ENCODE data around the gene GOLGA8A.
"Not testable (repeated sequence)": the region's sequence is repeated elsewhere in the genome, so short reads cannot be mapped to it uniquely, and the experiment has no call there.

The GOLGA8A gene, protein sequence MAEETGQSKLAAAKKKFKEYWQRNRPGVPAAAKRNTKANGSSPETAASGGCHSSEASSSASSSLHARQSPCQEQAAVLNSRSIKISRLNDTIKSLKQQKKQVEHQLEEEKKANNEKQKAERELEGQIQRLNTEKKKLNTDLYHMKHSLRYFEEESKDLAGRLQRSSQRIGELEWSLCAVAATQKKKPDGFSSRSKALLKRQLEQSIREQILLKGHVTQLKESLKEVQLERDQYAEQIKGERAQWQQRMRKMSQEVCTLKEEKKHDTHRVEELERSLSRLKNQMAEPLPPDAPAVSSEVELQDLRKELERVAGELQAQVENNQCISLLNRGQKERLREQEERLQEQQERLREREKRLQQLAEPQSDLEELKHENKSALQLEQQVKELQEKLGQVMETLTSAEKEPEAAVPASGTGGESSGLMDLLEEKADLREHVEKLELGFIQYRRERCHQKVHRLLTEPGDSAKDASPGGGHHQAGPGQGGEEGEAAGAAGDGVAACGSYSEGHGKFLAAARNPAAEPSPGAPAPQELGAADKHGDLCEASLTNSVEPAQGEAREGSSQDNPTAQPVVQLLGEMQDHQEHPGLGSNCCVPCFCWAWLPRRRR

DNA sequence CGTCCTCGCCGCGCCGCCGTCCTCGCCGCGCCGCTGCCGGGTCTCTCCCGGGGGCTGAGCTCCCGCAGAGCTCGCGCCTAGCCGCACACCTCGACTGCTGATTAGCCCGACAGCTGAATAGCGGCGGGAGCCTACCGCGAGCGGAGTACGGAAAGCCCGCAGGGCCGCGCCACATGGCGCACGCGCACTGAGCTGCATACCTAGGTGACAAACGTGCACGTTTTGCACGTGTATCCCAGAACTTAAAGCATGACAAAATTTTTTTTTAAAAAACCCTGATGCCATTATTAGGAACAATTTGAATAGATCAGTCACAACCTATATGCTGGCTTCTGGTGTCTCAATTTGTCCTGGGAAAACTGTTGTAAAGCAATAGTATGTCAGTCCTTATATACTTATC lies at the start of gene GOLGA8A:
Gene GOLGA8A (minus strand): TSS at position 122 of the 400 bp plus-strand sequence. CDS start 48,117 bp downstream, outside the sequence.
- no peak for DNase-seq (ENCODE audit: low read depth)

DNA sequence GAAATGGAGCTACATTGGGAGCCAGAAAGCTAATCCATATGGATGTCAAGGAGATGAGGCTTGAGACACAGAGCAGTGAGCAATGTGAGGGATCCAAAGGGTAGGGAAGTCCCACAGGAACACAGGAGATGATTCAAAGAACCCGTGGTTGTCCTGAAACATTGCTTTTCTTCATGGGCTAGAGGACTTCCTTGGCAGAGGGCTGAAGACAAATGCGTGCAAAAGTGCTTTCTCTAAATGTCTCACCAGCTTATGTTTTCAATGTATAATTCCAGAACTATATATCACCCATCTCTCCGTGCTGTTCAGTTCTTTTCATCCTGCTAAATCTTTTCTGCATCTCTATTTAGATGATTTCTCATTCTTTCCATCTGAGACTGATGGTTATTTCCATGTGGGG lies 46.0 kb upstream of the GOLGA8A start:
- no peak for DNase-seq (ENCODE audit: low read depth)

DNA sequence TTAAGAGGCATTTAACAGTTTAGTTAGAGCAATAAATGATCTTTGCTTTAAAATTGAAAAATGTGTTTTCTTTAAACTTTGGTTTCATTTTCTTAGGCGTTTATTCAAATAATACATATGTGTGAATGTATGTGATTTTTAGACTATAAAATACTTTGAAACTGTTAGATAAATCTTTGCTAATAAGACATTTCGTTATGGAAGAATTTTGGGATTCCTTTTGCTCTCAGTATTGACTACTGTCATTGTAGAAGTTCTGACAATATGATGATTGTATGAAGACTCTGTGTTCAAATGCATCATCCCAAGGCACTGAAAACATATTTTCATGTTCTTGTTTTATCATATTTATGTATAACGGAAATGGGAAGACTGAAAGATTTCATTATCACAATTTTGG lies 43.8 kb upstream of the GOLGA8A start:
- no peak for DNase-seq (ENCODE audit: low read depth)

DNA sequence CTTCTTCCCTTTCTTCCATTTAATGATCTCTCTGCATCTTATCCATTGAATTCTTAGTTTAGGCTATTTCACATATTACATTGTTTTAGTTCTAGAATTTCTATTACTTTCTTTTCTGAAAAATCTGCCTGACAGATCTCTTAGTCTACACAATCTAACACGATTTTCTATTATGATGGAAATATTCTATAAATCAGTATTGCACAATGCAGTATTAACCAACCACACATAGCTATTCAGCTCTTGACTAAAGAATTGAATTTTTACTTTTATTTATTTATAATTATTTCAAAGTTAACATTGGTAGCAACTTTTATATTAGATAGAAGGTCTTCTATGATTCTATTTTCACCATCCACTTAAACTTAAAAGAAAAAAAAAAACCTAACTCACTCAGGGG lies 36.2 kb upstream of the GOLGA8A start:
- DNase-seq (ENCODE audit: low read depth), result no peak

DNA sequence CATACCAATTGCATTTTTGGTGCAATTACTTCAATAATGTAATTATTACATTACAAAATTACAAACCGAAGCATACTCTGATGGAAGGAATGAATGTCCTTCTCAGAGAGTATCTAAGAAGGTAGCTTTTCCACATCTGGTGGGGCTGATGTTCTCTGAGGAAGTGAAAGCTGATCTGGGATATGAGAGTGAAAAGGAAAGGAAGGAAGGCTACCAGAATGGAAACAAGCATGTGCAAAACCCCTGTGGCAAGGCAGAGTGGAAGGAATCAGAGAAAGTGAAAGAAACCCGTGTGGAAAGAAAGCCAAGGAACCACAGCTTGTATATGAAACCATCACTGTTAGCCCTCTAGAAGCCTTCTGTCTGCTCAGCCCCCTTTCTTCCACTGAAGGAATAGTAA lies 35.3 kb upstream of the GOLGA8A start:
- no peak for DNase-seq (ENCODE audit: low read depth)

DNA sequence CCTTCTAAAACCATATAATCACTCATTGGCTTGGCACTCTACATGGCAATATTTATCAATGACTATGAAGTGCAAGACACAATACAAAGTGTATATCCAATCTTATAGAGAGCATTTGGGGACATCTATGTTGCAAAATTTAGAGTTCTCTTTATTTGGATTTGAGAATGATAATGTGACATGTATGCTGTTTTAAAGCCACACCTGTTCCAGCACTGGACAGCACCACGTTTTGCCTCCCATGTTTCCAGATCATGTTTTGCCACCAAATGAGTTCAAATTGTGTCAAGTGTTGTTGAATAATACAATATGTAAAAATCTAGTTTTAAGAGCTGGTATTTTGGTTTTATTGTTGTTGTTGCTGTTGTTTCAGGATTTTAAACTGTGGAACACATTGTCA lies 33.3 kb upstream of the GOLGA8A start:
- no peak for DNase-seq (ENCODE audit: low read depth)

DNA sequence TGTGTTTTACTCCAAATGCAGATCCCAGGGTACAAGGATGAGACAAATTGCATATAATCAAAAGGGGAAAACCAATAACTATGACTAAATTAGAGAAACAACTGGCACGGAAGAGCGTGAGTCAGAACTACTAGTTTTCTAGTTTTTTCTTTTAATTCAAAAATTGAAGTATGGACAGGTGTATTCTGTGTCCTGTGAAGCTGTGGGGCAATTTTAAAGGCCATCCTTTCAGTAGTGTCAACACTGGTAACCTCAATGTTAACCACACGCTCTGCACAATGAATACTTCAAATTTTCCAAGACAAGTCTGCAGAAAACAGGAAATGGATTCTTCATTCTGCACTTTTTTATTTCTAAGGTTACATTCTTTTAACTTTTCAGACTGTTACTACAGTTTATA lies 32.5 kb upstream of the GOLGA8A start:
- no peak for DNase-seq (ENCODE audit: low read depth)

DNA sequence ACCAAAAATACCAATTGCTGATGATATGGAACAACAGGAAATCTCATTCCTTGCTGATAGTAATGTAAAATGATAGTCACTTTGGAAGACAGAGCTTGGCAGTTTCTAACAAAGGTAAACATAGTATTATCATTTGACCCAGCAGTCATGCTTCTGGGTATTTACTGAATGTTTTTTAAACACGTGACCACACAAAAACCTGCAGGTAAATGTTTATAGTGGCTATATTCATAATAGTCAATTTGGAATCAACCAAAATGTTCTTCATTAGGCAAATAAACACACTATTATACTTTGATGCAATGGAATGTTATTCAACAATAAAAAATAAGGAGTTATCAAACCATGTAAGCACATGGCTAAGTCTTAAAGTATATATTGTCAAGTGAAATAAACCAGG lies 24.1 kb upstream of the GOLGA8A start:
- DNase-seq (ENCODE audit: low read depth), result no peak

DNA sequence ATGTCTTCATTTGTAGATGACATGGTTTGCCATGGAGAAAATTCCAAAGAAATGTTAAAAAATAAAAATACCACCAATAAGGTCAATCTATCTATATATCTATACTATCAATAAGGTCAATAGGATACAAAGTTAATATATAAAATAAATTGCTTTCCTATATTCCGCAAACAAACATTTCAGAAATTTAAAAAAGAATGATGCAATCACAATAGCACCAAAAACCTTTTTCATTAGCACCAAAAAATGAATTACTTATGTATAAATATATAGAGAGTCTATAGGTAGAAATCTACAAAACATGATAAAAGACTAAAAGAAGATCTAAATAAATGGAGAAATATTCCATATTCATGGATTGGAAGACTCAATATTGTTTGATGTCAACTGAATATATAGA lies 22.8 kb upstream of the GOLGA8A start:
- no peak for DNase-seq (ENCODE audit: low read depth)

DNA sequence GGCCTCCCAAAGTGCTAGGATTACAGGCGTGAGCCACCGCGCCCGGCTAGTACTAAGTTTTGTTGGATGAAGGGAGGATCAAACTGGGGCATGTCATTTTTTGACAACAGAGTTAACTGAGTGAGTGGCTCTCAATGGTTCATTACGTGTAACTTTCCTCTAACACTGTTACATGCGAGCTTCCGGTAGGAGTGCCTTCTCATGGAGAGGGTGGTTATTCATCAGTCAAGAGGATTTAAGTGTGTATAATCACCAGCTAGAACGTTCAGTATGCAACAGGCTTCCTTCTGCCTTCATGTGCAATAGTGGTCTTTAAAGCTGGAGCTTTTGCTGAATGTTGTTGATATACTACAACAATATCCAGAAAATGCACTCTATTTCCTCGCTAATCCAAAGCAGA lies 19.1 kb upstream of the GOLGA8A start:
- no peak for DNase-seq (ENCODE audit: low read depth)

DNA sequence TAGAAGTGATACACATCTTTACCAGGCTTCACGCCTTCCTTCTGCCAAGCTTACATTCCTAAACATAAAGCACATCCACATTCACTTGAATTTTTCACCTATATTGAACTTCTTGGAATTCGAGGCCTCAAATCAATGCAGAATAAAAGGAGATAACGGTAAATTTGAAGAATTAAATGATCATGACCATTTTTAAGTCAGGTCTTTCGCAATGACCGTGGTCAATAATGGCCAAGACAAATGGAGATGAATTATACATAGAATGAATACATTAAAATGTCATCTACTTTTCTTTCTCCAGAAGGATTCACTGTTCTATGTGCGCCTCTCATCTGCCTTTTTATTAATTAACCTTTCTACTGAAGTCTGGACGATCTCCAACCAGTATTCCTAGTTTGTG lies 5.3 kb upstream of the GOLGA8A start:
- DNase-seq (ENCODE audit: low read depth), result no peak

DNA sequence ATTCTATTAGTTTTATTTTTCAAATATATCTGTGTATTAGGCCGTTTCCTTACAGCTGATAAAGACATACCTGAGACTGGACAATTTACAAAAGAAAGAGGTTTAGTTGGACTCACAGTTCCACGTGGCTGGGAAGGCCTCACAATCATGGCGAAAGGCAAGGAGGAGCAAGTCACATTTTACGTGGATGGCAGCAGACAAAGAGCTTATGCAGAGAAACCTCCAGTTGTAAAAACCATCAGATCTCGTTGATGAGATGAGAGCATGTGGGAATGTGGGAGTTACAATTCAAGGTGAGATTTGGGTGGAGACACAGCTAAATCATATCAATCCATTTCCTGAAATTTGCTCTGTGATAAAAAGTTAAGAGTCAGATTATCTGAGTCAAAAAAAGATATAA lies 2.3 kb upstream of the GOLGA8A start:
- no peak for DNase-seq (ENCODE audit: low read depth)

DNA sequence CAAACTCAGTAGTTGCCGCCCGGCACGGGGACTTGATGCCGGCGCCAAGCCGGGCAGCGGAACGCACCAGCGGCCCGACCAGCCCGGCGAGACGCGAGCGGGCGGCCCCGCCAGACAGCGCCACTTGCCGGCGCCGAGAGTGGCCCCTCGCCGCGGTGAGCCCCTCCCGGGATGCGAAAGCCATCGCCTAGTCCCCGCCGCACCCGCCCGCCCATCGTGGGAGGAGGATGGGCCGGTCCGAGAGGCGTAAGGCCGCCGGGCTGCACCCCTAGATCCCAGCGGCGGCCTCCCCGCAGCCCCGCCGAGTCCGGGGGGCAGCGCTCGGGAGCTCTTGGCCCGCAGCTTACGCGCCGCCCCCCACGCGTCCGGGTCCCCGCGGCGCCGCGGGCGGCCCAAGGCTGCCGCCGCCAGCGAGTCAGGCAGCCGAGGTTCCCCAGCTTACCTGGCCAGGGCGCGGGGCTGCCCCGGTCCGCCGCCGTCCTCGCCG lies 609 bp downstream of the GOLGA8A start:
- no peak for DNase-seq (ENCODE audit: low read depth)

DNA sequence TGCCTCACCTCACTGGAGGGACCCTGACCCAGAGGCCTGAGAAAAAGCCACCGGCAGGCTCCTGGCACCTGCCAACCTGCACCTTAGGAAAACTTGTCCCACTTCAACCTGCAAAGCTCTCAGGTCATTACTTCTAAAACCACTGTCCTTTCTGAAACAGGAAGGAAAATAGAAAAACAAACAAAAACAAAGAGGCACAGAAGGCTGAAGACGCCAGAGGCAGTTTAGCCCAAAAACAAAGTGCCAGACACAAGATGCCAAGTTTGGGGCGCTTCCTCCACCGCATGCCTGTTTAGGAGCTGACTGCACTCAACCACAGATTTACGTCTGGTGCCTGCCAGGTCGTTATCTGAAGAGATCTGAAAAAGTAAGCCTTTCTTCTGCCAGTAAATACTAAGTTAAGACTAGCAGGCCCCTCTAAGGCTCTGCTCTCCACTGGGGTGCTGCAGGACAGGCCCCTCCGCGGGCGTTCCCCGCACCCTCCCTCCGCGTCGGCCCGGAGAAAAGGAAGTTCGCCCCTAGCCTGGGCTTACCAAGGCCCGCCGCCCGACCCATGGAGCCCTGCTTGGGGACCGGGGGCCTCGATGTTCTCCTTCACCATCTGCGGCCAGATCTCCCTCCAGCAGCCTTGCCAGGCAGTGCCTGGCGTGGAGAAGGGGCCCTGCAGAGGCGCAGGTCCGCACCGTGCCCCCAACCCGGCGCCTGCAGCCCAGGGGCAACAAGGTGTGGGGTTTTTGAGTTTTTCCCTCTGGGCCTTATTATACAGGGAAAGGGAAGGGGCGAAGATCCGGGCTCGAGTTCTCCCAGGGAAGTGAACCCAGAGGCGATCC lies 1.3 kb downstream of the GOLGA8A start:
- no peak for DNase-seq (ENCODE audit: low read depth)

DNA sequence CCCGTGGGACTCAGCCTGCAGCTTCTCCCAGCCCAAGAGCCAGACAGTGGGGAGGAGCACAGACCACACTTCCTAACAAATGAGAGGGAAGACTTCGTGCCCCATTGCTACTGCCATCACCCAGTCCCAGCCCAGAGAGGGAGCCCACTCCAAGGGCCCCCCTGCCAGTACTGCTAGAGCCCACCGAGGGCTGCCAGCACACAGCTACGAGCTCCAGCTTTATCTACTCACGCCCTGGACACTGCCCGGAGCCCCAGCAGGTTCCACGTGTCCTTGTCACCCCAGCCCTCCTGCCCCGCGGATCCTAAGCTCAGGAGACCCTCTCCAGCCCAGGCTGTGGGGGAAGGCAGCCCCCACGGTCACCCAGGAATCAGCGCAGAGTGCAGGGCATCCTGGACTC lies 1.9 kb downstream of the GOLGA8A start:
- DNase-seq (ENCODE audit: low read depth), result no peak

DNA sequence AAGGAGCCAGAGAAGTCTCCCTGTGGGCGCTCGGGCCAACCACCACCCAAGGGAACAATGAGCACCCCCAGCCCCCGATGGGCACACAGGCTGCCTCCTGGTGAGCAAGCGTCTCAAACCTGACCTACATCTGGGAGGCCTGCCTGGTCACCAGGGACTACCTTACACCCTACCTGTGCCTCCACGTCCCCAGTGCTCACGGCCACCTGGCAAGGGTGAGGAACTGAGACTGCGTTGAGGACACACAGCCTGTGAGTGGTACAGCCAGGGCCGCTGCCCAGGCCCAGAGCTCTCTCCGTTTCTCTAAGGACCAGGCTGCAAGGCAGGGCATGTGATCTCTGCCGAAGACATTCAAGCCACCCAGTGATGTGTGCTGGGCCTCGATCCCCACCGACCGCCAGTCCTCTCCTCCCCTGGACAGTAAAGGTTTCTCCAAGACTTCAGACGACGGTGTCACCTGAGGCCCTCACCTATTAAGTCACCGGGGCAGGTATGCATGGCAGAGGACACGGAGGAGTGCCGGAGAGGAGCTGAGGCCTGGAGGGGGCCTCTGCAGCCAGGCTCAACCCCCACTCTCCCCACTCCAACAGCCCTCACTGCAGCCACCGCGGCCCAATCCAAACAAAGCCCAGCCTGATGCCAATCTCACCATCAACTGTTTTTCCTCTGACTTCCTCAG lies 2.8 kb downstream of the GOLGA8A start:
- no peak for DNase-seq (ENCODE audit: low read depth)

DNA sequence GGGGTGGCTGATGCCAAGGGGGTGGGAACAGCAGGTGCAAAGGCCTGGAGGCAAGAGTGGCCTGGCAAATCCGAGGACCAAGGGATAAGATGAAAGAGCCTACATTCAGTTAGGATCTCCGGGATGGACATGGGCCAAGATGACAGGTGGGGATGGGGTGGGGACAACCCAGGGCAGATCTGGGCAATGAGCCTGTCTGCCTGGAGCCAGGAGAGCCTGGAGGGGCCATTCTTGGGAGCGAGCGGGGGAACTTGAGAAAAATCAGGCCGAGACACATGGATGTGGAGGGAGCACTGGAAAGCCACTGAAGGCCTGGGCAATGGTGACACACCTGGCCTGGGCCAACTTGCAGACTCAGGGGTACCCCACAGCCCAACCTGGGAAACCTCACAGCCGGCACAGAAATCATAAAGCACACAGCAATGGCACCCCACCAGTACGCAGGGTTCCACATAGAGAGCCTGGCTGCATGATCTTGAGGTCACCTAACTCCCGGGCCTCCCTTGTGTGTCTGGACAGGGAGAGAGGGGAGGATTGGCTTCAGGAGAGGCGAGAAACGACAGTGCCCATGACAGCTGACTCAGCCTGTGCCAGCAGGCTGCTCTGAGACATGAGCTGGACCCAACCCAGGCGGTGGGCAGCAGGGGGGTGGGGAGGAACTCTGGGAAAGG lies 3.5 kb downstream of the GOLGA8A start:
- DNase-seq (ENCODE audit: low read depth), result not testable (repeated sequence)

DNA sequence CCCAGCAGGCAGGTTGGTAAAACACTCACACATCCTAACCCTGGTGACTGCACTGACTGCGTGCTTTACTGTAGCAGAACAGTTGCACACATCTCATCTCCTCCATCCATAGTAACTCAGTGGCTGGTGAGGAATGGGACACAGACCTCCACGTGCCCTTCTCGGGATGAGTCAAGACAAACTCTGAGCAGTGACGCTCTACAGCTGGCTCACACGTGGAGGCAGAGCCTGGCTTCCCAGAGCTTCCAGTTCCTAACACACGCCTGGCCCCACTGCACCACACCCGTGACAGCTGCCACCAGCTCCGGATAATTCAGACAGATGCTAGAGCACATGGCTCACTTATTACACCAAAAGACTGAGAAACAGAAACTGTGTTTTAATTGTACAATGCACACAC lies 7.0 kb downstream of the GOLGA8A start:
- not testable (repeated sequence) for DNase-seq (ENCODE audit: low read depth)

DNA sequence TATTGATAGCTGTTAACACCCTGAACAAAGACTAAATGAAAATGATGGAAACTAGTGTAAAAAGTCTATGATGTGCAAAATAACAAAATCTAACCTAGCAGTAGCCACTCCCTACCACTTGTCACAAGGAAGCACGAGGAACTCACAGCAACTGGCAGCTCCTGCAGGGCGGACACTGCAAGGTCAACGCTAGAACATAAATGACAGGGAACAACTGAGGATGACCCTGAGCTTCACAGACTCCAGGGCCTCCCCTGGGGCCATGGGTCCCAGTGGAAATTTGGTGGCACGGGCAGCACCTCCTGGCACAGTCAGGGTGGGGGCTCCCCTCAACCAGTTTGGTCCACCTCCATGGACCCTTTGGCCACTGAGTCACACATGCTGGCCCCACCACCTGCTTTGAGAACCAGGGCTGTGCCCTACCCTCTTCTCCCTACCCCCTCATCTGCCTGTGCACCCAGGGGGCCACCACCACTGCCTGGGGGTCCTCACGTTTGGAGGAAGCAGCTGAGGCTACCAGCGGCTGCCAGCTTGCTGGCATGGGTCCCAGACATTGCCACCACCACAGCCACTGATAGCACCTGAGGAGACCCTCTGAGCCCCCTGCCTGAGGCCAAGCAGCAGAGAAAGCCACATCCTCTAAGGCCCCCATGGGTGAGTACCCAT lies 14.1 kb downstream of the GOLGA8A start:
- not testable (repeated sequence) for DNase-seq (ENCODE audit: low read depth)

DNA sequence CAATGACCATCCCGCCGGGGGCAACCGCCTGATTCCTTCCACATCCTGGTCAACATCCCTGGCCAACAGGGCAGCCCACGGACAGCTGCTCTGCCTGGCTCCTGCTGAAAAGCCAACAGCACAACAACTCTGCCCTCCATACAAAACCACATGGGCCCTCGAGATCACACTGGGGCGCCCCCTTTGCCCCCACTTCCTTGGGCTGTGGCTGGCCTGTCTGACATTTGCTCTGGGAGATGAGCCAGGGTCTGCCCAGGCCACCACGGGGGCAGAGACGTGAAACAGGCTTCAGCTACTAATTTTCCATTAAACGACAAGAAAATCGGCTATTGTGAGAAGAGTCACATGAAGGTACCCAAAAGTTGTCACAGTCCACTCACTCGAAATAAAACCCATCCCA lies 16.7 kb downstream of the GOLGA8A start:
- not testable (repeated sequence) for DNase-seq (ENCODE audit: low read depth)

DNA sequence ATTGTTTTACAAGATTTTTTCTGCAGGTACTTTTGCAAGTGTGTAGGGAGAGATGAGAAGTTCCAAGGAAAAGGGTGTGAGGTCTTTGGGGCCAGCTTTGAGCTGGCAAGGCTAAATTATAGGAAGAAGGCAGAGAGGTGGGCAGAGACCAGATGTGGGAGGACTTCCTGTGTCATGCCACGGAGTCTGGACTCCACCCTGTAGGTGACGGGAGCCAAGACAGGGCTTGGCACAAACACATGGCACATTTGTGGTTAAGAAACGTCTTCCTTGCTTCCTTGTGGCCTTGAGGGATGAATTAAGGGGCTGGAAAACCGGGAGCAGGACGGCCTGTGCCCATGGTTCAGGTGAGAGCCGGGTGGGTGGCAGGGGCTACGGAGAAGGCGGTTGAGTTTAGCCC lies 19.2 kb downstream of the GOLGA8A start:
- DNase-seq (ENCODE audit: low read depth), result not testable (repeated sequence)
